SU-DHL-6 (cell line): ENCODE measurements around the gene HIVEP3.

ENCODE experiments used
- H2AFZ ChIP-seq: fragments of 200-600 bp; sonication (generic); 2 replicates; pipeline ENCODE4 v1.6.1; 2014; ENCODE audit warnings: low read depth, mild to moderate bottlenecking, moderate library complexity, mixed read lengths, antibody characterized with exemption, low read length; ENCODE audit not compliant: severe bottlenecking
- H3F3A ChIP-seq: fragments of 200-600 bp; shearing (Covaris generic); 2 replicates; pipeline ENCODE4 v1.6.0; 2016; ENCODE audit warnings: antibody characterized with exemption, mild to moderate bottlenecking; ENCODE audit not compliant: insufficient read depth
- H3K27ac ChIP-seq: fragments of 200-600 bp; sonication (generic); 2 replicates; pipeline ENCODE4 v1.5.1; 2016; ENCODE audit warnings: low read depth, mild to moderate bottlenecking, low read length, moderate library complexity, mixed read lengths
- H3K27me3 ChIP-seq: fragments of 200-600 bp; sonication (generic), shearing (Covaris generic); 2 replicates; pipeline ENCODE4 v1.6.0; 2014; ENCODE audit warnings: mild to moderate bottlenecking, low read length
- H3K36me3 ChIP-seq: fragments of 200-600 bp; sonication (generic); 2 replicates; pipeline ENCODE4 v1.6.1; 2014; ENCODE audit warnings: mild to moderate bottlenecking, low read length, mixed read lengths
- H3K4me2 ChIP-seq: fragments of 300-600, 200-600 bp; shearing (Covaris generic), sonication (generic); 2 replicates; pipeline ENCODE4 v1.6.0; 2014; ENCODE audit warnings: low read length, low read depth, mild to moderate bottlenecking; ENCODE audit not compliant: poor library complexity, severe bottlenecking
- H3K4me3 ChIP-seq: fragments of 200-600 bp; sonication (generic); 2 replicates; pipeline ENCODE4 v1.5.1; 2014; ENCODE audit warnings: antibody characterized with exemption, low read length, mild to moderate bottlenecking, mixed read lengths; ENCODE audit not compliant: insufficient read depth, poor library complexity, severe bottlenecking
- H3K79me2 ChIP-seq: fragments of 200-600 bp; sonication (generic); 2 replicates; pipeline ENCODE4 v1.6.1; 2014; ENCODE audit warnings: mild to moderate bottlenecking, low read length, moderate library complexity; ENCODE audit not compliant: insufficient read depth
- H3K9ac ChIP-seq: fragments of 200-600 bp; sonication (generic); 2 replicates; pipeline ENCODE4 v1.7.0; 2014; ENCODE audit warnings: mild to moderate bottlenecking, low read length
- H3K9me2 ChIP-seq: fragments of 200-600 bp; sonication (generic); replicated peaks from 2 replicates; pipeline ENCODE4 v1.6.1; 2014; ENCODE audit warnings: low read length; ENCODE audit not compliant: insufficient read depth
- H3K9me3 ChIP-seq: fragments of 200-600 bp; sonication (generic); 2 replicates; pipeline ENCODE4 v1.6.1; 2014; ENCODE audit warnings: low read length, mixed read lengths; ENCODE audit not compliant: insufficient read depth
- H4K20me1 ChIP-seq: fragments of 200-600 bp; sonication (generic); 2 replicates; pipeline ENCODE4 v1.6.1; 2014; ENCODE audit warnings: low read depth, mild to moderate bottlenecking, antibody characterized with exemption, low read length, moderate library complexity, mixed read lengths
- CTCF ChIP-seq: fragments of 200-600 bp; sonication (generic); IDR thresholded peaks from one replicate; pipeline ENCODE4 v1.5.1; 2017; ENCODE audit warnings: antibody characterized with exemption, mild to moderate bottlenecking, low read length, moderate library complexity; ENCODE audit not compliant: insufficient read depth, poor library complexity, severe bottlenecking
- EZH2phosphoT487 ChIP-seq: fragments of 200-600 bp; sonication (generic), shearing (Covaris generic); conservative IDR thresholded peaks from 2 replicates; pipeline ENCODE4 v1.6.1; 2018; ENCODE audit warnings: mild to moderate bottlenecking, antibody characterized with exemption, low read length, moderate library complexity, mixed read lengths

Gene HIVEP3

DNA sequence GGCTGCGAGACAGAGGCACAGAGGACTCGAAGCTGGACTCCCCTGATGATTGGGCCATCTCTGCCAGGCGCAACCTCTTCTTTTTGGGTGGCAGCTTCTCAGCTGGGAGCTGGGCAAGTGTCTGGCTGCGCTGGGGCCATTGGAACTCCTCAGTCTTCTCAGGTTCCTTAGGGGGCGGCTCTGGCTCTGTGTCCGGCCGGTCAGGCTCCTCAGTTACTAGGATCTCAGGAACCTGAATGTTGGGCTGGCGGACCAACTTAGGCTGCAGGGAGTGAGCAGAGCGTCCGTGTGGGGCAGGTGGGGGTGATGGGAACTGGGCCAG lies 336.8 kb downstream of the HIVEP3 start:
- Histone ChIP-seq H3K9ac (no peak overlapping the region), H3F3A (peaks cover 5% of the 10 kb centered on the region; the same call in 1 of the 2 replicates), H4K20me1 (no peaks in the 10 kb centered on the region), H3K27me3 (no peaks in the 10 kb centered on the region), H3K9me2 (no peaks in the 10 kb centered on the region), H3K4me3 (no peak overlapping the region), H3K27ac (no peak overlapping the region), H2AFZ (no peak overlapping the region), H3K9me3 (no peaks in the 10 kb centered on the region), H3K79me2 (no peaks in the 10 kb centered on the region), H3K4me2 (no peak overlapping the region), H3K36me3 (no peaks in the 10 kb centered on the region)
- TF ChIP-seq EZH2phosphoT487 (no peak), CTCF (no peak)

- TF ChIP-seq EZH2phosphoT487 (no peak), CTCF (no peak)
- Histone ChIP-seq H4K20me1 (no peaks in the 10 kb centered on the region), H3K79me2 (no peaks in the 10 kb centered on the region), H3K9me3 (no peaks in the 10 kb centered on the region), H3K27ac (no peak overlapping the region), H3K27me3 (no peaks in the 10 kb centered on the region), H3K9me2 (no peaks in the 10 kb centered on the region), H3K4me3 (no peak overlapping the region), H3K36me3 (no peaks in the 10 kb centered on the region), H3K4me2 (no peak overlapping the region), H2AFZ (no peak overlapping the region), H3K9ac (no peak overlapping the region), H3F3A (peaks cover 5% of the 10 kb centered on the region; the same call in 1 of the 2 replicates)
Measured at GRCh38 chr1:41581216-41582003, 337.3 kb downstream of the HIVEP3 start.

GRCh38 chr1:41580520-41581172 lies 338.1 kb downstream of the HIVEP3 start:
- Histone ChIP-seq H3K36me3 (no peaks in the 10 kb centered on the region), H3K79me2 (no peaks in the 10 kb centered on the region), H3K4me3 (no peak overlapping the region), H3F3A (peaks cover 5% of the 10 kb centered on the region; the same call in 1 of the 2 replicates), H3K27ac (no peak overlapping the region), H3K9ac (no peak overlapping the region), H4K20me1 (no peaks in the 10 kb centered on the region), H3K9me2 (no peaks in the 10 kb centered on the region), H2AFZ (no peak overlapping the region), H3K9me3 (no peaks in the 10 kb centered on the region), H3K27me3 (no peaks in the 10 kb centered on the region), H3K4me2 (no peak overlapping the region)
- no peak for TF ChIP-seq EZH2phosphoT487
- TF ChIP-seq CTCF = no peak
